ENCODE data around the gene PAX7.

GRCh38 chr1:18654599-18654998 lies 24.0 kb downstream of the PAX7 start:
- no peak for TF ChIP-seq POLR2A (IDR thresholded peaks at IDR 0.05)
- TF ChIP-seq CTCF (IDR thresholded peaks at IDR 0.05) = no peak

Data from uterus (tissue), 2 donors.